Neural crest cell (in vitro differentiated cells): ENCODE results near the gene ZNF614. TPM values are rescaled to one million over a fixed set of nuclear protein-coding genes. Genes with fewer than 3 reads are reported as not detected.
"Not testable (repeated sequence)": the region's sequence is repeated elsewhere in the genome, so short reads cannot be mapped to it uniquely, and the experiment has no call there.

Experiments used
- DNase-seq: peaks from one replicate; pipeline ENCODE4 v3.0.0; 2021; ENCODE audit warnings: low read depth, mixed read lengths, low spot score
- H3K27ac Mint-ChIP-seq: one replicate; pipeline ENCODE4 v1.8.0; 2021; ENCODE audit warnings: mild to moderate bottlenecking, mixed read lengths; ENCODE audit not compliant: unreplicated experiment
- H3K27me3 Mint-ChIP-seq: 2 replicates; pipeline ENCODE4 v1.8.0; 2021; ENCODE audit warnings: low read depth, mild to moderate bottlenecking, mixed read lengths
- H3K36me3 Mint-ChIP-seq: 2 replicates; pipeline ENCODE4 v1.8.0; 2021; ENCODE audit warnings: low read depth, mild to moderate bottlenecking, mixed read lengths
- H3K4me1 Mint-ChIP-seq: 2 replicates; pipeline ENCODE4 v1.8.0; 2021; ENCODE audit warnings: mixed read lengths
- H3K4me3 Mint-ChIP-seq: one replicate; pipeline ENCODE4 v1.8.0; 2021; ENCODE audit warnings: mild to moderate bottlenecking, mixed read lengths
- H3K9me3 Mint-ChIP-seq: 2 replicates; pipeline ENCODE4 v1.8.0; 2021; ENCODE audit warnings: mixed read lengths
- total RNA-seq: library from RNA; stranded (reverse); gene quantifications from 2 replicates; pipeline ENCODE4 v1.2.1, GENCODE V29; 2021
- TF ChIP-seq, protein P1 (sequence below): fragments of 200-600 bp; sonication (generic); conservative IDR thresholded peaks from 2 replicates; pipeline ENCODE4 v1.5.0; 2021; ENCODE audit warnings: antibody characterized with exemption, mild to moderate bottlenecking

ZNF614 gene
- total RNA-seq, 1 donor from 2014 or later, result 11.5 TPM

DNA sequence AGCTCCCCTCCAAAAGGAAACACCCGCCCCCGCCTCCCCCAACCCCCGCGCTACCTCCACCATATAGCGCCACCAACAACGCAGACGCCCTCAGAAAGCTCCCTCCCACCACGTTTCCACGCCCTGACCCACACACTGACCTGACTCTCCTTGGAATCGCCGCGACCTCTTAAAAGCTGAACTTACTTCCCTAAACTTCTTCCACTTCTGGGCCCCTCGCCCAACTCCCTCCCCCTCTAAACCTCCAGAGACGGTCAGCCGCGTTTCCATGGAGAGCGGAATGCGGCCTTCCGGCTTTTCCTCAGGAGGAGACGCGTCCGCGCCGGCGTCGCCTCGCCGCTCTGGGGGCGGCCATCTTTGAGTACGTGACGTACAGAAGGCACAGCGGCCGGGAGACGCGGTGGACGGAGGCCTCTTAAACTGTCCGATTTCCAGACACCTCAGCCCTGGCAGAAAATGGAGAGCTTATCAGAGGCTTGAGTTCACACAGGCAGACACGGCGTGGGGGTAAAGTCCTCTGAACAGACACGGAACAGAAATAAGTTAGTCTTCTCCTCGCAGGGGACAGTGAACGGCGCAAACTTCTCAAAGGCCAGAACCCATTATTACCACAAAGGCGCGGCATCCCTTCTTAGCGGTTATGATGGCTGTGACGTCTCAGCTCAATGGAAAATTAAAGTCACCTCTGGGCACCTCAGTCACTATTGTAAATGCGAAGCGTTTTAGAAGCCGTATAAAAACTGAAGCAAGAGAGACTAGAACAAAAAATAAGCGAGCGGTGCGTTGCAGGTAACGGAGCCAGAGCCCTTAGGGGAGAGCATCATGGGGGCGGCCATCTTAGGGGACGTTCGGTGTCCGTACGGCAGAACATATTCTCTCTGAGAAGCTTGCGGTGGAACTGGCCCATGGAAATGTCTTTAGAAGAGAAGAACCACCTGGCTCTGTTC is 20.6 kb upstream of the ZNF614 start, which contains the start of gene ZNF432:
TSS of gene ZNF432 (minus strand) at position 284 of the 947 bp plus-strand sequence. CDS start 1,970 bp downstream, outside the sequence.
- DNase-seq, result peak; percentile 86
- TF ChIP-seq, protein P1, sequence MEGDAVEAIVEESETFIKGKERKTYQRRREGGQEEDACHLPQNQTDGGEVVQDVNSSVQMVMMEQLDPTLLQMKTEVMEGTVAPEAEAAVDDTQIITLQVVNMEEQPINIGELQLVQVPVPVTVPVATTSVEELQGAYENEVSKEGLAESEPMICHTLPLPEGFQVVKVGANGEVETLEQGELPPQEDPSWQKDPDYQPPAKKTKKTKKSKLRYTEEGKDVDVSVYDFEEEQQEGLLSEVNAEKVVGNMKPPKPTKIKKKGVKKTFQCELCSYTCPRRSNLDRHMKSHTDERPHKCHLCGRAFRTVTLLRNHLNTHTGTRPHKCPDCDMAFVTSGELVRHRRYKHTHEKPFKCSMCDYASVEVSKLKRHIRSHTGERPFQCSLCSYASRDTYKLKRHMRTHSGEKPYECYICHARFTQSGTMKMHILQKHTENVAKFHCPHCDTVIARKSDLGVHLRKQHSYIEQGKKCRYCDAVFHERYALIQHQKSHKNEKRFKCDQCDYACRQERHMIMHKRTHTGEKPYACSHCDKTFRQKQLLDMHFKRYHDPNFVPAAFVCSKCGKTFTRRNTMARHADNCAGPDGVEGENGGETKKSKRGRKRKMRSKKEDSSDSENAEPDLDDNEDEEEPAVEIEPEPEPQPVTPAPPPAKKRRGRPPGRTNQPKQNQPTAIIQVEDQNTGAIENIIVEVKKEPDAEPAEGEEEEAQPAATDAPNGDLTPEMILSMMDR, result no peak
- Mint-ChIP-seq H3K36me3 (peaks cover 61% of the 10 kb centered on the region), H3K4me3 (peak within 1 kb of the TSS; percentile 97), H3K27me3 (peaks cover 2% of the 10 kb centered on the region), H3K27ac (peak within 1 kb of the TSS; percentile 100), H3K4me1 (peaks cover 16% of the 10 kb centered on the region), H3K9me3 (peaks cover 20% of the 10 kb centered on the region)

DNA sequence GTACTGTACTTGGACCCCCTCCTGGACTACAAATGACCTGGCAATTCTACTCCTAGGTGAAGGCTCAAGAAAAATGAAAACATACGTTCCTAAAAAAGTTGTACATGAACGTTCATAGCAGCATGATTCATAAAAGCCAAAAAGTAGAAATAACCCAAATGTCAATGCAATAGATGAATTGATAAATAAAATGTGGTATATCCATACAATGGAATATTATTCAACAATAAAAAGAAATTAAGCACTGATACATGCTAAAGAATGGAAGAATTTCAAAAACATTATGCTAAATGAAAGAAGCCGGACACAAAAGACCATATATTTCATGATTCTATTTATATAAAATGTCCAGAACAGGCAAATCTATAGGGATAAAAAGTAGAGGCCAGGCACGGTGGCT is 11.0 kb upstream of the ZNF614 start:
- H3K36me3 Mint-ChIP-seq, result peaks cover 91% of the 10 kb centered on the region
- no peak overlapping the region for H3K4me3 Mint-ChIP-seq
- no peak overlapping the region for H3K27ac Mint-ChIP-seq
- DNase-seq, result no peak
- H3K27me3 Mint-ChIP-seq, result no peaks in the 10 kb centered on the region
- no peaks in the 10 kb centered on the region for H3K4me1 Mint-ChIP-seq
- TF ChIP-seq, protein P1, result no peak
- H3K9me3 Mint-ChIP-seq, result peaks cover 31% of the 10 kb centered on the region

DNA sequence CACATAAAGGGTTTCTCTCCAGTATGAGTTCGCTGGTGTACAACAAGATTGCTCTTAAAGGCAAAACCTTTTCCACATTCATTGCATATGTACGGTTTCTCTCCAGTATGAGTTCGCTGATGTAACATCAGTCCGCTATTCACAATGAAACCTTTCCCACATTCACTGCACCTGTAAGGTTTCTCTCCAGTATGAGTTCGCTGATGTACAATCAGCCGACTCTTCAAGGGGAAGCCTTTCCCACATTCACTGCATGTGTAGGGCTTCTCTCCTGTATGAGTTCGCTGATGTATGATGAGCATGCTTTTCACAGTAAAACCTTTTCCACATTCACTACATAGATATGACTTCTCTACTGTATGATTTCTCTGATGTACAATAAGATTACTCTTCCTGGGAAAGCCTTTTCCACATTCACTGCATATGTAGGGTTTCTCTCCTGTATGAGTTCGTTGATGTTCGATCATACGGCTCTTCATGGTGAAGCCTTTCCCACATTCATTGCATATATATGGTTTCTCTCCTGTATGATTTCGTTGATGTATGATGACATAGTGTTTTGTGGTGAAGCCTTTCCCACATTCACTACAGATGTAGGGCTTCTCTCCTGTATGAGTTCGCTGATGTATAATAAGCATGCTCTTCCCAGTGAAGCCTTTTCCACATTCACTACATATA is 6.0 kb upstream of the ZNF614 start:
- TF ChIP-seq, protein P1, result no peak
- Mint-ChIP-seq H3K27me3 (no peaks in the 10 kb centered on the region), H3K27ac (no peak overlapping the region), H3K4me3 (peak overlapping the region; percentile 54), H3K9me3 (peaks cover 39% of the 10 kb centered on the region), H3K4me1 (no peaks in the 10 kb centered on the region), H3K36me3 (peaks cover 85% of the 10 kb centered on the region)
- no peak for DNase-seq

DNA sequence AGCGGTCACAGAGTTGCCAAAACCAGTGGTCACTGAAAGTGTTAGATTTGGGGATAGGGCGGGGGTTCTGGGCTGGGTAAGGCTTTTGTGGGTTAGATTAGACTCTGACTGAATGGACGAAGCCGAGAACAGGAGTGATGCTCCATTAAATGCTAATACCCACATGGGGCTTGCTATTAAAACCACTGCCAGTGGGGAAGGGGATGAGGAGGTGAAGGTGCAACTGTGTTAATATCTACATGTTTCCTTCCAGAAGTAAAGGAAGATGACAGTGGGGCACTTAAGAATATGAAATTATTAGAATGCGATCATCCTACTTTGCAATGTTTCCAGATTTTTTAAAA is 573 bp upstream of the ZNF614 start:
- Mint-ChIP-seq H3K27ac (peak overlapping the region; percentile 98), H3K36me3 (peaks cover 72% of the 10 kb centered on the region), H3K9me3 (peaks cover 30% of the 10 kb centered on the region), H3K27me3 (no peaks in the 10 kb centered on the region), H3K4me3 (peak overlapping the region; percentile 91), H3K4me1 (peaks cover 21% of the 10 kb centered on the region)
- DNase-seq, result no peak
- TF ChIP-seq, protein P1, result no peak

DNA sequence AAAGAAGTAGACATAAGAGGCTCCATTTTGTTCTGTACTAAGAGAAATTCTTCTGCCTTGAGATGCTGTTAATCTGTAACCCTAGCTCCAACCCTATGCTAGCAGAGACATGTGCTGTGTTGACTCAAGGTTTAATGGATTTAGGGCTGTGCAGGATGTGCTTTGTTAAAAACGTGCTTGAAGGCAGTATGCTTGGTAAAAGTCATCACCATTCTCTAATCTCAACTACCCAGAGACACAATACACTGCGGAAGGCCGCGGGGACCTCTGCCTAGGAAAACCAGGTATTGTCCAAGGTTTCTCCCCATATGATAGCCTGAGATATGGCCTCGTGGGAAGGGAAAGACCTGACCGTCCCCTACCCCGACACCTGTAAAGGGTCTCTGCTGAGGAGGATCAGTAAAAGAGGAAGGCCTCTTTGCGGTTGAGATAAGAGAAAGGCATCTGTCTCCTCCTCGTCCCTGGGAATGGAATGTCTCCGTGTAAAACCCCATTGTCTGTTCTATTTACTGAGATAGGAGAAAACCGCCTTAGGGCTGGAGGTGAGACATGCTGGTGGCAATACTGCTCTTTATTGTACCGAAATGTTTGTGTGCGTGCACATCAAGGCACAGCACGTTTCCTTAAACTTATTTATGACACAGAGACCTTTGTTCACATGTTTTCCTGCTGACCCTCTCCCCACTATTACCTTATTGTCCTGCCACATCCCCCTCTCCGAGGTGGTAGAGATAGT is 1.8 kb downstream of the ZNF614 start:
- Mint-ChIP-seq H3K4me1 (peaks cover 21% of the 10 kb centered on the region), H3K9me3 (peaks cover 31% of the 10 kb centered on the region), H3K36me3 (peaks cover 75% of the 10 kb centered on the region), H3K4me3 (peak overlapping the region; percentile 91)
- DNase-seq, H3K27me3 Mint-ChIP-seq, H3K27ac Mint-ChIP-seq: not testable (repeated sequence)

DNA sequence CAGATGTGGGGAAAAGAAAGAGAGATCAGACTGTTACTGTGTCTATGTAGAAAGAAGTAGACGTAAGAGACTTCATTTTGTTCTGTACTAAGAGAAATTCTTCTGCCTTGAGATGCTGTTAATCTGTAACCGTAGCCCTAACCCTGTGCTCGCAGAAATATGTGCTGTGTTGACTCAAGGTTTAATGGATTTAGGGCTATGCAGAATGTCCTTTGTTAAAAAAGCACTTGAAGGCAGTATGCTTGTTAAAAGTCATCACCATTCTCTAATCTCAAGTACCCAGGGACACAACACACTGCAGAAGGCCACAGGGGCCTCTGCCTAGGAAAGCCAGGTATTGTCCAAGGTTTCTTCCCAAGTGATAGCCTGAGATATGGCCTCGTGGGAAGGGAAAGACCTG is 3.7 kb downstream of the ZNF614 start:
- peaks cover 21% of the 10 kb centered on the region for H3K4me1 Mint-ChIP-seq
- H3K36me3 Mint-ChIP-seq, result peaks cover 77% of the 10 kb centered on the region
- peaks cover 36% of the 10 kb centered on the region for H3K9me3 Mint-ChIP-seq
- not testable (repeated sequence) for DNase-seq, H3K27ac Mint-ChIP-seq, H3K27me3 Mint-ChIP-seq
- peak overlapping the region; percentile 41 for H3K4me3 Mint-ChIP-seq
